Fibroblast of peridontal ligament (primary cell): ENCODE measurements around the gene EPS15.
"Not testable (repeated sequence)": the region's sequence is repeated elsewhere in the genome, so short reads cannot be mapped to it uniquely, and the experiment has no call there.

Experiments
- DNase-seq: peaks from one replicate; pipeline ENCODE4 v3.0.0-alpha.2; 2010; ENCODE audit errors: extremely low read depth

EPS15 gene

GRCh38 chr1:51425955-51426354, 93.1 kb downstream of the EPS15 start:
- no peak for DNase-seq

GRCh38 chr1:51425273-51425672, 93.8 kb downstream of the EPS15 start:
- no peak for DNase-seq

- peak; percentile 45 for DNase-seq
These were observed 95.8 kb downstream of the EPS15 start for GRCh38 chr1:51423073-51423821.

- DNase-seq, result peak; percentile 37
These were observed 96.5 kb downstream of the EPS15 start for GRCh38 chr1:51422367-51423072.

- peak; percentile 89 for DNase-seq
These were observed 97.1 kb downstream of the EPS15 start for GRCh38 chr1:51421964-51422363.

GRCh38 chr1:51420867-51421627, 98.0 kb downstream of the EPS15 start:
- no peak for DNase-seq

GRCh38 chr1:51418384-51418959, 100.6 kb downstream of the EPS15 start:
- DNase-seq, result no peak

- no peak for DNase-seq
These were observed 101.3 kb downstream of the EPS15 start for GRCh38 chr1:51417496-51418383.

GRCh38 chr1:51416910-51417309, 102.2 kb downstream of the EPS15 start:
- no peak for DNase-seq

GRCh38 chr1:51415963-51416362, 103.1 kb downstream of the EPS15 start:
- no peak for DNase-seq

- DNase-seq, result no peak
These were observed 104.3 kb downstream of the EPS15 start for GRCh38 chr1:51414811-51415210.

GRCh38 chr1:51411820-51412219, 107.2 kb downstream of the EPS15 start:
- DNase-seq, result not testable (repeated sequence)

GRCh38 chr1:51410568-51411460, 108.3 kb downstream of the EPS15 start:
- DNase-seq, result no peak

GRCh38 chr1:51409755-51410541, 109.1 kb downstream of the EPS15 start:
- not testable (repeated sequence) for DNase-seq

GRCh38 chr1:51392241-51392640, 126.8 kb downstream of the EPS15 start:
- no peak for DNase-seq

GRCh38 chr1:51390641-51391040, 128.4 kb downstream of the EPS15 start:
- not testable (repeated sequence) for DNase-seq

- DNase-seq, result not testable (repeated sequence)
These were observed 131.8 kb downstream of the EPS15 start for GRCh38 chr1:51387288-51387687.

- DNase-seq, result not testable (repeated sequence)
These were observed 132.8 kb downstream of the EPS15 start for GRCh38 chr1:51386259-51386658.

GRCh38 chr1:51385776-51386175, 133.3 kb downstream of the EPS15 start:
- DNase-seq, result no peak
